Daoy (cell line): ENCODE measurements around the gene SLC13A3. TPM values are rescaled to one million over a fixed set of nuclear protein-coding genes. Genes with fewer than 3 reads are reported as not detected.
A peak's percentile ranks its signal among the peaks of the same experiment; 100 is the strongest.

Experiments
- DNase-seq: peaks from one replicate; pipeline ENCODE4 v3.0.0-alpha.2; 2015; ENCODE audit warnings: low read depth
- total RNA-seq: library from RNA; depleted of rRNA; stranded (reverse); fragments of >200 nt; shearing (Covaris generic); gene quantifications from 2 replicates; pipeline ENCODE4 v1.2.3, GENCODE V29; 2014; rRNA removed

Gene SLC13A3, protein sequence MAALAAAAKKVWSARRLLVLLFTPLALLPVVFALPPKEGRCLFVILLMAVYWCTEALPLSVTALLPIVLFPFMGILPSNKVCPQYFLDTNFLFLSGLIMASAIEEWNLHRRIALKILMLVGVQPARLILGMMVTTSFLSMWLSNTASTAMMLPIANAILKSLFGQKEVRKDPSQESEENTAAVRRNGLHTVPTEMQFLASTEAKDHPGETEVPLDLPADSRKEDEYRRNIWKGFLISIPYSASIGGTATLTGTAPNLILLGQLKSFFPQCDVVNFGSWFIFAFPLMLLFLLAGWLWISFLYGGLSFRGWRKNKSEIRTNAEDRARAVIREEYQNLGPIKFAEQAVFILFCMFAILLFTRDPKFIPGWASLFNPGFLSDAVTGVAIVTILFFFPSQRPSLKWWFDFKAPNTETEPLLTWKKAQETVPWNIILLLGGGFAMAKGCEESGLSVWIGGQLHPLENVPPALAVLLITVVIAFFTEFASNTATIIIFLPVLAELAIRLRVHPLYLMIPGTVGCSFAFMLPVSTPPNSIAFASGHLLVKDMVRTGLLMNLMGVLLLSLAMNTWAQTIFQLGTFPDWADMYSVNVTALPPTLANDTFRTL
- 0.11 TPM in 1 of 2 replicates, not detected in the other for total RNA-seq

DNA sequence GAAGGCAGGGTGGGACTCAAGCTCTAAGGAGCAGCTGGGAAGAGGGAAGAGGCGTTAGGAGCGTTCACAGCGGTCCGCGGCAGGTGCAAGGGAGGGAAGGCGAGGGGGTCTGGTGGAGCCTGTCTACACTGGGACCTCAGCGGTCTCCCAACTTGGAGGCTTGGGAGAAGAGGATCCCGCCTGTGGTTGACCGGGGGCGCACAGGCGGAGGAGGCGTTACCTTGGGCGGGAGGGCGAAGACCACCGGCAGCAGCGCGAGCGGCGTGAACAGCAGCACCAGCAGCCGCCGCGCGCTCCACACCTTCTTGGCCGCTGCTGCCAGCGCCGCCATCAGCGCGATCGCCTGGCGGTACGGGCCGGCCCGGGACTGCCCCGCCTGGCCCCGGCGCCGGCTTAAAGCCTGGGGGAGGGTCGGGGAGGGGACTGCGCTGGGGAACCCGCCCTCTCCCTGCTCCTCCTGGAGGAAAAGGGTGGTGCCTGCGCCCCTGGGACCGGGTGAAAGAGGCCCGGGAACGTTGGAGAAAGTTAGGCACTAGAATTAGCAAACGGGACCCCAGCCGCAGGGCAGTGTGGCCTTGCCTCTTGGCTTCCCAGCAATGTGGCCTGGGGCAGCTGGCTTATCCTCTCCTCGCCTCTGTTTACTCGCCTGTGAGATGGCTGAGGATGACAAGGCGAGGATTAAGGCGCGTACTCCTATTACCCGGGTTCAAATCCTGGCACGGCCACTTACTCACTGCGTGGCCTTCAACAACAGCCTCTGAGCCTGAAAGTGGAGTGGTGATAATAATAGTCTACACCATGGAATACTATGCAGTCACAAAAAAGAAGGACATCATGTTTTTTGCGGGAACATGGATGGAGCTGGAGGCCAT, at the start of gene SLC13A3:
TSS of gene SLC13A3 (minus strand) at position 369 of the 872 bp plus-strand sequence. CDS start at position 331, 38 bp downstream.
- DNase-seq = no peak

DNA sequence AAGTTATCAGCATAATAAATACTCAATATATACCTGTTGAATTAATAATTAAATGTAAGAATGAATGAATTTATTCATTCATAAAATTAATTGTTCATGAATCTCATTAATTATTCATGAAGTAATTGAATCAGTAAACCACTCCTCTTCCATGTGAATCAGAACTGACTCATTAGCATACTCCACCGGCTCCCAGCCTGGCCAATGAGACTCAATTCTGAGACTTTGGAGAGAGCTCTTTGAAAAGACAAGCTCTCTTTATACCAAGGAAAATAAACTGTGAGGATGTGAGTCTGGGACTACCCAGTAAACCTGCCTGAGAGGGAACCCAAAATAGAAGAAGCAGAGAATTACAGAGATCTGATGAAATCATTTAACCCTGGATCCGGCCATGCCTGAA, 49.8 kb upstream of the SLC13A3 start:
- no peak for DNase-seq

DNA sequence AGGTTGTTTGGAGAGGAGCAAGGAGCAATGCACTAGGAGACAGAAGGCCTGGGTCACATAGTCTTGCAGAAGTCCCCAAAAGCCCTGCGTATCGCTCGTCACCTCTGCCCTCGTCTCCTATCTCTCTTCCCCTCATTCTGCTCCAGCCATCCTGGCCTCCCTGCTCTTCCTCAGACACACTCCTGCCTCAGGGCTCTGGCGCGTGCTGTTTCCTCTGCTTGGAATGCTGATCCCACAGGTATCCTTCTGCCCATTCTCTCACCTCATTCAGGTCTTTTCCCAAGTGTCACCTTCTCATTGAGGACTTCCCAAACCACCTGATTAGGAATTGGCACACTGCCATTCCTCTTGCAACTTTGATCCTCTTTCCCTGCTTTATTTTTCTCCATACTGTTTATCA, 49.2 kb upstream of the SLC13A3 start:
- no peak for DNase-seq

DNA sequence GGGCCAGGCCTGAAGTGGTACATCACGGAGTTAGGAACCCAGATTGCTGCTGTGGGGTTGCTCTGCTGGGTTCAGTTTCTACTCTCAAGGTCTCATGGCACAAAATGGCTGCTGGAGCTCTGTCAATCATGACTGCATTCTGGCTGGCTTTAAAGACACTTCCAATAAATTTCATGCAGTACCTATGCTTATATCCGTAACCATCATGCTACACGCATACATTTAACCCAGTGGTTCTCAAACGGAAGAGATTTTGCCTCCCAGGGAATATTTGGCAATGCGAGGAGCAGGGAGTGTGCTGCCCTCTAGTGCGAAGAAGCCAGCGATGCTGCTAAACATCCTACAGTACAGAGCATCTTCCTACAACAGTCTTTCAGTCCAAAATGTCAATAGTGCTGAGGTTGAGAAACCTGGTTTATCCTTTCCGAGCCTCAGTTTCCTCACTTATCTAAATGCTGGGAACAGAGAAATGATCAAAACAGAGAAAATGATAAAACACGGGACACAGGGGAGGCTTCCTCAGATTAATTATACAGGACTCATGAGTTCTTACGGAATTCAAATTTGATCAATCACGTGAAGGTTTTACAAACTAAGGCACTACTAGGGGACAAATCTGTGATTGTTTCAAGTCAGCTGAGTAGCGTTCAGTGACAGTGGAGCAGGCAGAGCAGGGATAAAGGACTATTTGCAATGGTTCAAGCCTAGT, 48.5 kb upstream of the SLC13A3 start:
- DNase-seq = peak; percentile 48

DNA sequence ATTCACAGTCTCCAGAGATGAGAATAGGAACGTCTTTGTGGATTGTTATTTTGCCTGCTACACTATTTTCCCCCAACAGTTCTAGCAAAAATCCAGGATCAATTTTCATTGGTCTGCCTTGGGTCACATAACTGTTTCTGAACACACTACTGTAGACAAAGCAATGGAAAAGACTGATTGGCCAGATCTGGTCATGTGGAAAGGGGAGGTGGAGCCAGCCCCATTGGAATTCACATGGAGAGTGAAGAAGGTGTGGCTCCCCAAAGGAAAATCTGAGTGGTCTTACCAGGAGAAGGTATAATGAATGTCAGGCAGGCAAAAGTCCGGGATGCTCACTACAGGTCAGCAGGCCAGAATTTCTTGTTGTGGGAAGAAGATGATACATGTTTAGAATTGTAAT, 47.5 kb upstream of the SLC13A3 start:
- no peak for DNase-seq

DNA sequence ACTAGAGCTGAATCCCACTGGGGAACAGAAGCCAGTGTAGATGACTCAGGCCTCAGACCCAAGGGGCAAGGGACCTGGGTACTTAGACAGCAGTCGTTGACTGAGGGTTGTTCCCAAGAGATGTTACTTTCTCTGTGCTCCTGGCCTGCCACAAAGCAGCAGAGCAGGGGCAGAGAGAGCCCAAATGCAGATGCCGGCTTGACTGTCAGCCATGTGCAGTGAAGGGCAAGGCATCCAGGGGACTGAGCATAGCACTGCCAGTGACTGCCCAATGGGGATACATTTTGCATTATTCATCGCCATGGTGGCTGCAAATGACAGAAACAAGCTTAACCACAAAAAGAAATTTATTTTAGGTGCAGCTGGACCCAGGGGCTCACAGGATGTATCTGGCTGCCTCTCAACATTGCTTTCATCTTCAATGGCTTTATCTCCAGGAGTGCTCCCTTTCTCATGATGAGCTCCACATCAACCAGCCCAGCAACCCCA, 45.6 kb upstream of the SLC13A3 start:
- no peak for DNase-seq

DNA sequence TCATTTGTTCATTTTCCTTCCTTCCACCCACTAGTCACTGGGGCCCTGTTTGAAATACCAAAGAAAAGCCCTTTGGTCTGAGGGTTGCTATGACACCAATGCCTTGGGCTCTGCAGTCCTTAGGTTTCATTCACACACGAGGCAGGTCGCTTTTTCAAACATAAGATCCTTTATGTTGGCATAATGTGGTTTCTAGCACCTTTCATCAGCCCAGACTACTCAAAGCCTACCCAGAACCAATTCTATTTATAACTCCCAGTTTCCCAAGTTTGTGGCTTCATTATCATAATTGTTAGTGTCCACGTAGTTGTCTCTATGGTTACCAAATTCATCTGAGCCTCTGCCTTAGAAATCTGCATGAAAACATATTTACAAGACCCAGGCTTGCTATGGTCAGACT, 44.6 kb upstream of the SLC13A3 start:
- DNase-seq = no peak

DNA sequence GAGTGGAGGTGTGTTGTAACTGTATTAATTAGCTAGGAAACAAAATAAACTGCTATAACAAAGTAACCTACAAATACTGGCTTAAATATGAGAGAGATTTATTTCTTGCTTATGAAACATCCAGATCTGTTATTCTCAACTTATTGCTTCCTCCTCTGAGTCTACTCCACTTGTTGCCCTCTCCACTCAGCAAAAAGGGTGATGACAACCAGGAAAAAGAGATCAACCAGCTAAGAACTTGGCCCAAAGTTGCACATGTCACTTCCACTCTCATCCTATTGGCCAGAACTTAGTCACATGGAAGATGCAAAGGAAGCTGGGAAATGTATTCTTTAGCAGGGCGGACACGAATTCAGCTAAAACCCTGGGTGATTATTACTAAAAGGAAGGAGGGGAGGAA, 43.2 kb upstream of the SLC13A3 start:
- peak; percentile 36 for DNase-seq

DNA sequence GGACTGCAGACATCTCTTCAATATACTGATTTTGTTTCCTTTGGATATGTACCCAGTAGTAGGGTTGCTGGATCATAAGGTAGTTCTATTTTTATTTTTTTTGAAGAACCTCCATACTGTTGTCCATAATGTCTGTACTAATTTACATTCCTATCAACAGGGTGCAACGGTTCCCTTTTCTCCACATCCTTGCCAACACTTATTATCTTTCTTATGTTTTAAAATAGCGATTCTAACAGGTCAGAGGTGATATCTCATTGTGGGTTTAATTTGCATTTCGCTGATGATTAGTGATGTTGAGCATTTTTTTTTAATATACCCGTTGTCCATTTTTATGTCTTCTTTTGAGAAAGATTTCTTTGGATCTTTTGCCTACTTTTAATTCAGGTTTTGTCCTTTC, 39.9 kb upstream of the SLC13A3 start:
- no peak for DNase-seq

DNA sequence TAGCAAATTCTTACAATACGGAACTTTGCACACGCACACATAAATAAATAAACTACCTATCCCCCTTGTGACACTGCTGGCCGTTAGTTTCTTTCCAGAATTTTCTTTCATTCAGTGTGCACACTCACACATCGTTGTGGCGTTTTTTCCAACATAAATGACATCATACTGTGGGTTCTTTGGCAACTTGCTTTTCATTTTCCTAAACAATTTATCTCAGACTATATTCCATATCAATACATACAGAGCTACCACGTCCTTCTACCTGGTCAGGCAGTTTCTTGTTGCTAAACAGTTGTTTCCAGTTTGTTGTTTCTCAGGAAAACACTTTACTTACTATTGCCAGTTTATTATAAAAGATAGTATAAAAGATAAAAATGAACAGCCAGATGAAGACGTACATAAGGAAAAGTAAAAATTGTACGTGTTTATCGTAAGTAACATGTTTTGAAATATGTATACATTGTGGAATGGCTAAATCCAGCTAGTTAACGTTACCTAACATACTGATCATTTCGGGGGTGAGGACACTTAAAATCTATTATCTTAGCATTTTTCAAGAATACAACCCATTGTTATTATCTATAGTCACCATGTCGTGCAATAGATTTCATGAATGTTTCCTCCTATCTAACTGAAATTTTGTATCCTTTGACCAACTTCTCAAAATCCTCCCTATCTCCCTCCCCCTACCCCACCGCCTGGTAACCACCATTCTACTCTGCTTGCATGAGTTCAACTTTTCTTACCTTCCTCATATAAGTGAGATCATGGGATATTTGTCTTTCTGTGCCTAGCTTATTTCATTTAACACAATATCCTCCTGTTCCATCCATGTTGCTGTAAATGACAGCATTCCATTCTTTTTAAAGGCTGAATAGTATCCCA, 39.2 kb upstream of the SLC13A3 start:
- no peak for DNase-seq

DNA sequence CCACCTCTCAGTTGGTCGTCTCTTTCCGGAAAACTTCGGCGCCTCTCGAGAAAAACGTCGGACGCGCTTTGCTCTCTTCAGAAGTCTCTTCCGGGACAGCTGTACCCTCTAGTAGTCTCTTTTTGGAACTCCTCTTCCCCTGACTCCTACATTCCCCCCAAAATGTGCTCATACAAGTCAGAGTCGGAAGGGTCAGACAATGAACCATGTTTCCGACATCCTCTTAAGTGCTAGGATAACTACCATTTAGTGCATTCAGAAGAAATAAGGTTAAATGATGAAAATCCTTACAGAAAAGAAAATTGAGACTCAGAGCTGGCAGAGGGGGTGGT, 38.5 kb upstream of the SLC13A3 start:
- no peak for DNase-seq

DNA sequence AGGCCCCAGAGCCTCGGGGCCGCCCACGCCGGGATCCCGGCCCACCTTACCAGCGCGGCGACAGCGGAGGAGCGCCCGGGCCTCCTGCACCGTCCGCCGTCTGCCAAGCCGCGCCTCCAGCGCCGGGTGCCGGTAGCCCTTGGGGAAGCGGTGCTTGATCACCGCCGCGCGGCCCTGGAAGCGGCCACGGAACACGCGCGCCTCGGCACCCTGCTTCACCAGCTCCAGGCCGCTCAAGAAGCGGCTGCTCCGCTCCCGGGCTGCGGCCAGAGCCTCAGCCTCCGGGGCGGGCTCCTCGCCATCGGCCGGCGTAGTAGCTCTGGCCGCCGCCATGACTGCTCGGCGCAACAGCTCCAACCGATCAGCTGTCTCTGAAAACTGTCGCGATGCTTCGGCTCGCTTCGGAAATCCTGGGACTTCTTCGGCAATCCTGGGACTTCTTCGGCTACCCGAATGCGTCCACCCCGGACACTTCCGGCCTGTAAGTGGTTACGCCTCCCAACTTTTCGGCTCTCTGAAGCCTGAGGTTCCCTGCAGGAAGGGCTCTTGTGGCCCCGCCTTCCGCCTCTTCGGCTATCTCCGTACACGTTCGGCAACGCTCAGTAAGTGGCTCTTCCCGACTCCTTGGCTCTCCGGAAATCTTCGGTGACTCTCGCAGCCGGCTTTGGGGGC, 38.0 kb upstream of the SLC13A3 start, which contains the start of gene TP53RK:
TSS of gene TP53RK (minus strand) at position 363 of the 672 bp plus-strand sequence. CDS start at position 333, 30 bp downstream.
- DNase-seq = peak; percentile 99

DNA sequence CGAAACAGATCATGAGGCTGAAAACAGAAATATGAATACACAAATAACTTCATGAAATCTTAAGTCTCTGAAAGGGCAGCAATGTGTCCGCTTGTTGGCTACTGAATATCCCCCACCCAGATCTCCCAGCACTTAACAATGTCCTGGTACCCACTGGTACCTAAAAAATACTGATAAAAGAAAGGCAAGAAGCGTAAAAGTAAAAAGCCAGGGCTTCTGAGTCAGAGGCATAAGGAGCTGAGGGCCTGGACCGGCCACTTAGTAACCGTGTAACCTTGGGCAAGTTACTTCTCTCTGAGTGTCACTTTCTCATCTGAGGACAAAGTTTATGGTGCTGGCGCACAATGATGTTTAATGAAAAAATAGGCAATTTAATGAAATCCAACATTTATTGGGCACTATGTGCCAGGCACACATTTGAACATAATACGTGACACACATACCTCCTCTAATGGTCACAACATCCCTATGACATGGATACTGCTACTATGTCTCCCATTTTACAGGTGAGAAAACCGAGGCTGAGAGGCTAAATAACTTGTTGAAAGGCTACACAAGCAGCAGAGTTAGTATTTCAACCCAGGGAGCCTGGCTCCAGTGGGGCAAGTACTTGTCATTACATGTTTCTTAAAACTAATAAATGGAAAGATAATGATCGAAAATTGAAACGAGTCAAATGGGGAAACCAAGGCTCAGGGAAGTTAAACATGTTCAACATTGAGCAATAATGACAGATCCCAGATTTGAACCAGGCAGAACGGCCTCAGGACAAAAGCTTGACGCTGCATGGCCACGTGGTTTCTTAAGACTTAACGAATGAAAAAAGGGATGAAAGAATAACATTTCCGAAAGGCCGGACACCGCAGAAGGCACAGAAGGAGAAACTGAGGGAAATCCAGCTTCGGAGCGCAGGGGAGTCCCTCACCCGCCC, 37.2 kb upstream of the SLC13A3 start:
- peak; percentile 26 for DNase-seq

DNA sequence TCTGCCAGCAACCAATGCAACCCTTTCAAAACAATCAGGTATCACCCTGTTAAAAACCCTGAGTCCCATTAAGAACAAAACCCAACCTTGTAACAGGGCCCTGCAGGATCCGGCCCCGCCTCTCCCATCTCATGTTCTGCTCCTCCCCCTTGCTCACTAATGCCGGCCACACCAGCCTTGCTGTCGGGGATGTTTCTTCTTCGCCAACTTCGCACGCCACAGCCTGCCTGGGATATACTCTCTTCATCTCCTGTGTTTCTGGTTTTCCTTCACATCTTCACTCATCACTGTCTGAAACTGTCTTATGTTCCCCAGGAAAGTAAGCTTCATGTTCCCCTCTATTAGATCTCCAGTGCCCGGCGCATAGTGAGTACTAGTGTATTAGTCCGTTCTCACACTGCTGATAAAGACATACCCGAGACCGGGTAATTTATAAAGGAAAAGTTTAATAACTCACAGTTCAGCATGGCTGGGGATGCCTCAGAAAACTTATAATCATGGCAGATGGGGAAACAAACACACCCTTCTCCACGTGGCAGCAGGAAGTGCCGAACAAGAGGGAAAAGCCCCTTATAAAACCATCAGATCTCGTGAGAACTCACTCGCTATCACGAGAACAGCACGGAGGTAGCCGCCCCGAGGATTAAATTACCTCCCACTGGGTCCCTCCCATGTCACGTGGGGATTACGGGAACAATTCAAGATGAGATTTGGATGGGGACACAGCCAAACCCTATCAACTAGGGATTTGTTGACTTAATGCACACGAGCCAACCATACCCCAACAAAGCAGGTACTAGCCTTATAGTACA, 32.9 kb upstream of the SLC13A3 start:
- no peak for DNase-seq

DNA sequence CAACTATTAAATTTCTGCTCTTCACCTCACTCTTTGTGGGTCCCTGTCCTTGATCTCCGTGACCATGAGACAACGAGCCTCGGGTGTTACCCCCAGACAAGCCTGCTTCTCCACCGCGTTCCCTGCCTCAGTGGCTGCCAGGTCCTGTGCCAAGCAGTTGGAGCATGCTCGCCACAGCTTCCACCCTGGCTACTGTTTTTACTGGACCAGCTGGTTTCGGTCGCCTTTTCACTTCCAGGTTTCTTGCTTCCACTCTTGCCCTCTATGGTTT, 32.3 kb upstream of the SLC13A3 start:
- no peak for DNase-seq

DNA sequence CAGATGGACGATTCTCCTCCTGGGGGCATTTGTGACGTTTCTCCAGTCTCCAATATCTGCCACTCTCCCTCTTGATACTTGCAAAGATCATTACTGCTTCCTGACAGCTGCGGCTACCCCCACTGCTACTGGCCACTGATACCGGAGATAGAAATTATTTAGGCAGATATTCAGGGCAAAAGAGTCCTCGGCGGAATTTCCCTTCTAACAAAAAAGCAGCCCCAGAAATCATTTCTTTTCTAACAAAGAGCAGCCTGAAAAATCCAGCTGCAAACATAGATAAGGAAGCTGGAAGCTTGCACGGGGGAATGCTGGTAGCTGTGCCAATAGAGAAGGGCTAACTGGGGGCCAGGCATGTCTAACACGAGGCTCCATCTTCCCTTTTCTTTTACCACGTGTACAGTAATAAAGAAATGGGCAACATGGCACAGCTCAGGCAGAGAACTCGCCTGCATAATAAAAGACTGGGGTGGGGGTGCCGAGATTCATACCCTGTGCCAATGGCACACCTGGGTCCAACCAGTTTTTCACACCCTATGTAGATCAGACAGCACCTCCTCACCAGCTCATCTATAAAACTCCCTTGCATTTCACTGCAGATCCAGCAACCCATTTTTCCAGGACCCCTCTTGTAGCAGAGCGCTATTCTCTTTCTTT, 31.9 kb upstream of the SLC13A3 start:
- no peak for DNase-seq

DNA sequence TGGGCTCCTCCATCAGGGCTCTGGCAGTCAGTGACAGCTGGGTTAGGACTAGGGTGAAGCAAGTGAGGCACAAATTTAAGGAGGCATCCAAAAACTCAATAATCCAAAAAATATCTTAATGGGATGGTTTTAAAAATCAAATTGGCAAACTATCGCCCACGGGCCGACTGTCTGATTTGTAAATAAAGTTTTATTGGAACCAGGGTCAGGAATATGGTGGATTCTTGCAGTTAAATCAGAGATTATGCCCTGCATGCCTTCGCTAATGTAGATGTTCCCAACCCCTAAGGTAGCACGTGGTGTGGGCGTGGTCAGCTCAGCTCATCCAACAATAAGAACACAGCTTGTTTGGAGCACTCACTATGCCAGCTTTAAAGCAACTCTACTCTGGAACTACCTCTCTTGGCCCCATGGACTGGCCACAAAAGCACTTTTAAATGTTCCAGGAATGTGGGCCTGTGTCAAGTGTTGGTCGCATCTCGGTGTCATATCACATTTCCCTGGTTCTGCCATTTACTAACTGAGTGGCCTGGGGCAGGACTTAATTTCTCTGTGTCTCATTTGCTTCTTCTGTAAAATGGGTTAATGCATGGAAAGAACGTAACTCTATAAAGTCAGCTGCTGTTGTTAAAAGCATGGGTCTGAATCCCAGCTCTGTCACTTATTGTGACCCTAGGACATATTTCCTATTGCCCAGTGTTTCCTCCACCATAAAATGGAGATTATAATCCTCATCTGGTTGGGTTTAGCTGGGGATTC, 31.0 kb upstream of the SLC13A3 start:
- no peak for DNase-seq
